ENCODE data around the gene PKNOX1.
"Not testable (repeated sequence)": the region's sequence is repeated elsewhere in the genome, so short reads cannot be mapped to it uniquely, and the experiment has no call there.

- TF ChIP-seq, protein P1, sequence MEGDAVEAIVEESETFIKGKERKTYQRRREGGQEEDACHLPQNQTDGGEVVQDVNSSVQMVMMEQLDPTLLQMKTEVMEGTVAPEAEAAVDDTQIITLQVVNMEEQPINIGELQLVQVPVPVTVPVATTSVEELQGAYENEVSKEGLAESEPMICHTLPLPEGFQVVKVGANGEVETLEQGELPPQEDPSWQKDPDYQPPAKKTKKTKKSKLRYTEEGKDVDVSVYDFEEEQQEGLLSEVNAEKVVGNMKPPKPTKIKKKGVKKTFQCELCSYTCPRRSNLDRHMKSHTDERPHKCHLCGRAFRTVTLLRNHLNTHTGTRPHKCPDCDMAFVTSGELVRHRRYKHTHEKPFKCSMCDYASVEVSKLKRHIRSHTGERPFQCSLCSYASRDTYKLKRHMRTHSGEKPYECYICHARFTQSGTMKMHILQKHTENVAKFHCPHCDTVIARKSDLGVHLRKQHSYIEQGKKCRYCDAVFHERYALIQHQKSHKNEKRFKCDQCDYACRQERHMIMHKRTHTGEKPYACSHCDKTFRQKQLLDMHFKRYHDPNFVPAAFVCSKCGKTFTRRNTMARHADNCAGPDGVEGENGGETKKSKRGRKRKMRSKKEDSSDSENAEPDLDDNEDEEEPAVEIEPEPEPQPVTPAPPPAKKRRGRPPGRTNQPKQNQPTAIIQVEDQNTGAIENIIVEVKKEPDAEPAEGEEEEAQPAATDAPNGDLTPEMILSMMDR (conservative IDR thresholded peaks at IDR 0.05 in 1 of 2, IDR thresholded peaks at IDR 0.05 in 1 of 2; ENCODE audit: low read depth in 1 of 2, low read length in 2 of 2), result not testable (repeated sequence)
- not testable (repeated sequence) for TF ChIP-seq EZH2 (IDR thresholded peaks at IDR 0.05; ENCODE audit: low read length, missing control alignments)
These were observed 24.8 kb downstream of the PKNOX1 start for GRCh38 chr21:42999152-42999551.
